Measurements from ENCODE around the gene PPP1R13L. TPM values are rescaled to one million over a fixed set of nuclear protein-coding genes. Genes with fewer than 3 reads are reported as not detected.
A peak's percentile ranks its signal among the peaks of the same experiment; 100 is the strongest.

The PPP1R13L gene
- total and polyA plus RNA-seq, 2 of the 8 experiments (the other 6 are each of a cell fraction or from before 2014, with no cell fraction given), result 9.1 to 15.3 TPM

- no peak for TF ChIP-seq CTCF (IDR thresholded peaks at IDR 0.05; ENCODE audit: control extremely low read depth in 1 of 3, insufficient read depth in 1 of 3, low read depth in 1 of 3, low read length in 3 of 3)
- no peak for TF ChIP-seq JUN (IDR thresholded peaks at IDR 0.05; ENCODE audit: low read depth, low read length)
- no peak for TF ChIP-seq TAF7 (optimal IDR thresholded peaks at IDR 0.05; ENCODE audit: borderline replicate concordance, low read depth, low read length)
- peak; percentile 100 for TF ChIP-seq KDM1A (IDR thresholded peaks at IDR 0.05; ENCODE audit: borderline replicate concordance, low read length)
- TF ChIP-seq CEBPB (IDR thresholded peaks at IDR 0.05; ENCODE audit: low read depth, low read length), result no peak
- TF ChIP-seq BCL11A (IDR thresholded peaks at IDR 0.05; ENCODE audit: low read depth in 2 of 2, low read length in 2 of 2), result no peak
Measured at GRCh38 chr19:45404557-45405434, at the start of gene PPP1R13L (continued).
